ENCODE measurements around the gene SERPINC1. TPM values are rescaled to one million over a fixed set of nuclear protein-coding genes. Genes with fewer than 3 reads are reported as not detected.
"Not testable (repeated sequence)": the region's sequence is repeated elsewhere in the genome, so short reads cannot be mapped to it uniquely, and the experiment has no call there.

Gene SERPINC1
- total and polyA plus RNA-seq, 2 donors from 2014 or later = 0.41 to 0.82 TPM

GRCh38 chr1:173862769-173863223, 54.3 kb downstream of the SERPINC1 start:
- Histone ChIP-seq H3K4me1 (ENCODE audit: control insufficient read depth in 2 of 3, insufficient read depth in 2 of 3, low read depth in 1 of 3, low read length in 3 of 3) (peaks cover 0 to 12% (median 11%) of the 10 kb centered on the region in 3 donors), H3K27me3 (ENCODE audit: control insufficient read depth, insufficient read depth, low read length) (no peaks in the 10 kb centered on the region), H3K4me3 (ENCODE audit: low read length in 3 of 3) (no peak overlapping the region), H3K36me3 (ENCODE audit: control insufficient read depth in 2 of 3, insufficient read depth in 3 of 3, low read length in 3 of 3) (peaks cover 20 to 40% (median 24%) of the 10 kb centered on the region in 3 donors), H3K9me3 (ENCODE audit: control insufficient read depth in 2 of 3, insufficient read depth in 1 of 3, low read length in 3 of 3) (no peaks in the 10 kb centered on the region), H3K27ac (ENCODE audit: low read depth in 2 of 2, low read length in 2 of 2) (no peak overlapping the region), H3K9ac (ENCODE audit: low read length in 3 of 3) (no peak overlapping the region)
- FAIRE-seq (no peak), DNase-seq (no peak)
- no peak for TF ChIP-seq CTCF (IDR thresholded peaks at IDR 0.05; ENCODE audit: borderline replicate concordance, extremely low read depth, insufficient read depth)
- intact Hi-C loops (cut with DNase I) = no loop called here

- peaks cover 20 to 40% (median 27%) of the 10 kb centered on the region in 3 donors for H3K36me3 ChIP-seq (ENCODE audit: control insufficient read depth in 2 of 3, insufficient read depth in 3 of 3, low read length in 3 of 3)
- H3K9ac ChIP-seq (ENCODE audit: low read length in 3 of 3); H3K27me3 ChIP-seq (ENCODE audit: control insufficient read depth, insufficient read depth, low read length); DNase-seq; intact Hi-C loops (cut with DNase I); H3K9me3 ChIP-seq (ENCODE audit: control insufficient read depth in 2 of 3, insufficient read depth in 1 of 3, low read length in 3 of 3); H3K27ac ChIP-seq (ENCODE audit: low read depth in 2 of 2, low read length in 2 of 2); FAIRE-seq; H3K4me3 ChIP-seq (ENCODE audit: low read length in 3 of 3): not testable (repeated sequence)
- peaks cover 0 to 12% (median 11%) of the 10 kb centered on the region in 3 donors for H3K4me1 ChIP-seq (ENCODE audit: control insufficient read depth in 2 of 3, insufficient read depth in 2 of 3, low read depth in 1 of 3, low read length in 3 of 3)
Measured at GRCh38 chr1:173862146-173862768, 54.9 kb downstream of the SERPINC1 start.

- Histone ChIP-seq H3K36me3 (ENCODE audit: control insufficient read depth in 2 of 3, insufficient read depth in 3 of 3, low read length in 3 of 3) (peaks cover 20 to 40% (median 30%) of the 10 kb centered on the region in 3 donors), H3K4me3 (ENCODE audit: low read length in 3 of 3) (no peak overlapping the region), H3K27me3 (ENCODE audit: control insufficient read depth, insufficient read depth, low read length) (no peaks in the 10 kb centered on the region), H3K4me1 (ENCODE audit: control insufficient read depth in 2 of 3, insufficient read depth in 2 of 3, low read depth in 1 of 3, low read length in 3 of 3) (peaks cover 0 to 11% (median 9%) of the 10 kb centered on the region in 3 donors), H3K9ac (ENCODE audit: low read length in 3 of 3) (no peak overlapping the region), H3K9me3 (ENCODE audit: control insufficient read depth in 2 of 3, insufficient read depth in 1 of 3, low read length in 3 of 3) (no peaks in the 10 kb centered on the region), H3K27ac (ENCODE audit: low read depth in 2 of 2, low read length in 2 of 2) (no peak overlapping the region)
- intact Hi-C loops (cut with DNase I) = no loop called here
- DNase-seq (no peak), FAIRE-seq (no peak)
- no peak for TF ChIP-seq CTCF (IDR thresholded peaks at IDR 0.05; ENCODE audit: borderline replicate concordance, extremely low read depth, insufficient read depth)
Measured at GRCh38 chr1:173861731-173862145, 55.4 kb downstream of the SERPINC1 start.

- Histone ChIP-seq H3K4me3 (ENCODE audit: low read length in 3 of 3) (no peak overlapping the region), H3K4me1 (ENCODE audit: control insufficient read depth in 2 of 3, insufficient read depth in 2 of 3, low read depth in 1 of 3, low read length in 3 of 3) (no peaks in the 10 kb centered on the region), H3K9ac (ENCODE audit: low read length in 3 of 3) (no peak overlapping the region), H3K36me3 (ENCODE audit: control insufficient read depth in 2 of 3, insufficient read depth in 3 of 3, low read length in 3 of 3) (peaks cover 15 to 27% (median 26%) of the 10 kb centered on the region in 3 donors), H3K27ac (ENCODE audit: low read depth in 2 of 2, low read length in 2 of 2) (no peak overlapping the region), H3K27me3 (ENCODE audit: control insufficient read depth, insufficient read depth, low read length) (no peaks in the 10 kb centered on the region), H3K9me3 (ENCODE audit: control insufficient read depth in 2 of 3, insufficient read depth in 1 of 3, low read length in 3 of 3) (no peaks in the 10 kb centered on the region)
- intact Hi-C loops (cut with DNase I) = no loop called here
- DNase-seq = no peak
- FAIRE-seq = no peak
- TF ChIP-seq CTCF (IDR thresholded peaks at IDR 0.05; ENCODE audit: borderline replicate concordance, extremely low read depth, insufficient read depth) = no peak
Measured at GRCh38 chr1:173860065-173860464, 57.1 kb downstream of the SERPINC1 start.

- H3K9me3 ChIP-seq (ENCODE audit: control insufficient read depth in 2 of 3, insufficient read depth in 1 of 3, low read length in 3 of 3); intact Hi-C loops (cut with DNase I); FAIRE-seq; H3K4me1 ChIP-seq (ENCODE audit: control insufficient read depth in 2 of 3, insufficient read depth in 2 of 3, low read depth in 1 of 3, low read length in 3 of 3); H3K27ac ChIP-seq (ENCODE audit: low read depth in 2 of 2, low read length in 2 of 2); H3K4me3 ChIP-seq (ENCODE audit: low read length in 3 of 3); H3K9ac ChIP-seq (ENCODE audit: low read length in 3 of 3); DNase-seq; H3K27me3 ChIP-seq (ENCODE audit: control insufficient read depth, insufficient read depth, low read length): not testable (repeated sequence)
- peaks cover 10 to 23% (median 22%) of the 10 kb centered on the region in 3 donors for H3K36me3 ChIP-seq (ENCODE audit: control insufficient read depth in 2 of 3, insufficient read depth in 3 of 3, low read length in 3 of 3)
Measured at GRCh38 chr1:173859547-173859946, 57.6 kb downstream of the SERPINC1 start.

Measured in kidney (tissue), 14 donors.